ENCODE results near the gene NDUFB8. TPM values are rescaled to one million over a fixed set of nuclear protein-coding genes. Genes with fewer than 3 reads are reported as not detected.

The NDUFB8 gene
- total RNA-seq, 1 donor from 2014 or later = 195 TPM

DNA sequence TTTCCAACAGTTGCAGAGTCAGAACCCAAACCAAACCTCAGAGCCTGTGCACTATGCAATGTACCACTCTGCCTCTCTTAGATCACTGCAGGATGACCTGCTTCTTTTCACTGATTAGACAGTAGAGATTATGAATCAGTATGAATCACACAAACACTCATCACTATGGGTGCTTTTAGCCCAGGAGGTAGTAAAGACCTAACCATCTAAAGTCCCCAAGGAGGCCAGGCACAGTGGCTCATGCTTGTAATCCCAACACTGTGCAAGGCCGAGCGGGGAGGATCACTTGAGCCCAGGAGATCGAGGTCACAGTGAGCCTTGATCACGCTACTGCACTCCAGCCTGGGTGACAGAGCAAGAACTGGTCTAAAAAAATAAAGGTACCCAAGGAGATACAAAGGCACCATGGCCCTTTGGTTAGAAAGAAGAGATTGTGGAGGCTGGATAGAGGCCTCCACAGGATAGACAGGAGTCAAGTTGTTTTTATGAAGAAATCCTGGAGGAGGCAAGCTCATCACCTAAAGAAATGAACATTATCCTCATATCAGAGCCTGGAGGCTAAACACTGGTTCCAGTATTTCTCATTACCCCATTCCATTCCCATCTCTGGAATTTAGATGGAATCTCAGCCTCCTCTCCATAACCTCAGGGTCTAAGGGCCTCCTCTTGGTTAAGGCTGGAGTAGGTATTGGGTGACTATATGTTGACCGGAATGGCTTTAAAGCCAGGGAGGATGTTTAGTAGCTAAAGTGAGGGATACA is 22.9 kb downstream of the NDUFB8 start:
- Mint-ChIP-seq H3K4me3 (no peak overlapping the region), H3K36me3 (peaks cover 23% of the 10 kb centered on the region), H3K27me3 (no peaks in the 10 kb centered on the region), H3K4me1 (ENCODE audit: unreplicated experiment) (peaks cover 25% of the 10 kb centered on the region), H3K9me3 (no peaks in the 10 kb centered on the region), H3K27ac (no peak overlapping the region)
- no peak for DNase-seq (ENCODE audit: extremely low spot score, unreplicated experiment)
- no peak for TF ChIP-seq CTCF (conservative IDR thresholded peaks at IDR 0.05)

DNA sequence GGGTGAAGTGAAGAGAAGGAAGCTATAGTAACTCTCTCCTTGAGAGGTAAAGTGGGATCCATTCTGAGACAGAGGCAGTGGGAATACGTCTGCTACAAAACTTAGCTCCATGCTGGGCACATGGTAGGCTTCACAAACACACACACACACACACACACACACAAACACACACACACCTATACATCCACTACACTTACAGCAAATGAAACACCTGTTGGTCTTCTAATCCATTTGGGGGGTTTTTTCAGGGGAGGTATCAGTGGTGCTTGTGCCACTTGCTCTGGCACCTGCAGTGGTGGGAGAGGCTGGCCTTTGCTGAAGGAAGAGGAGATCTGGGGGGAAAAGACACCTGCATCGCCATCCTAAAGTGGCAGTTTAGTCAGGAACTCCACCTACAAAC is 24.5 kb downstream of the NDUFB8 start:
- Mint-ChIP-seq H3K4me1 (ENCODE audit: unreplicated experiment) (peaks cover 25% of the 10 kb centered on the region), H3K4me3 (no peak overlapping the region), H3K9me3 (no peaks in the 10 kb centered on the region), H3K27me3 (no peaks in the 10 kb centered on the region), H3K27ac (no peak overlapping the region), H3K36me3 (peaks cover 31% of the 10 kb centered on the region)
- no peak for DNase-seq (ENCODE audit: extremely low spot score, unreplicated experiment)
- no peak for TF ChIP-seq CTCF (conservative IDR thresholded peaks at IDR 0.05)

GRCh38 chr10:100504096-100504495 is 25.6 kb downstream of the NDUFB8 start:
- H3K9me3 Mint-ChIP-seq = no peaks in the 10 kb centered on the region
- H3K4me1 Mint-ChIP-seq (ENCODE audit: unreplicated experiment) = peaks cover 30% of the 10 kb centered on the region
- H3K27me3 Mint-ChIP-seq = no peaks in the 10 kb centered on the region

DNA sequence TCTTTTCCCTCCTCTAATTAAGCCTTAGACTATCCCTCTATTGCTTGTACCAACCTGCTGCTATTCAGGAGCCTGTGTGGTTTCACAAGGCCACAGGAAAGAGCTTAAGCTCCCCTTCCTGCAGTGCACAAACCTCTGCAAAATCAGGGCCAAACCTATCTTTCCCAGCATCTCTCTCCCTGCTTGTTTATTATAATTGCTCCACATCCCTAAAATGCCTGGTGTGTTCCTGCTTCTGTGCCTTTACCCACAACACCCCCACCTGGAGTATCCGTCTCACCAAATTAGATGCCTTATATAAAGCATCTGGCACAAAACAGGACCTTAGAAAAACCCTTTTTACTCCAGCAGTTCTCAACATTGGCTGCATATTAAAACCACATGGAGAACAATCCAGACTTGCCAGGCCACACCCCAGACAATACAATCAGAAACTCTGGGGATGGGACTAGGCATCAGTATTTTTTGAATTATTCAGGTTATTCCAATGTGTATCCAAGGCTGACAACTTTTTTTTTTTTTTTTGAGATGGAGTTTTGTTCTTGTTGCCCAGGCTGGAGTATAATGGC is 26.7 kb downstream of the NDUFB8 start:
- Mint-ChIP-seq H3K36me3 (peaks cover 35% of the 10 kb centered on the region), H3K4me1 (ENCODE audit: unreplicated experiment) (peaks cover 25% of the 10 kb centered on the region), H3K4me3 (no peak overlapping the region), H3K27me3 (no peaks in the 10 kb centered on the region), H3K27ac (no peak overlapping the region), H3K9me3 (no peaks in the 10 kb centered on the region)
- DNase-seq (ENCODE audit: extremely low spot score, unreplicated experiment) = no peak
- no peak for TF ChIP-seq CTCF (conservative IDR thresholded peaks at IDR 0.05)

More at GRCh38 chr10:100504096-100504495, 25.6 kb downstream of the NDUFB8 start:
- peaks cover 38% of the 10 kb centered on the region for H3K36me3 Mint-ChIP-seq
- no peak for TF ChIP-seq CTCF (conservative IDR thresholded peaks at IDR 0.05)
- no peak overlapping the region for H3K4me3 Mint-ChIP-seq
- no peak overlapping the region for H3K27ac Mint-ChIP-seq
- DNase-seq (ENCODE audit: extremely low spot score, unreplicated experiment) = no peak

GRCh38 chr10:100501423-100501822 is 28.2 kb downstream of the NDUFB8 start:
- TF ChIP-seq CTCF (conservative IDR thresholded peaks at IDR 0.05) = no peak

More at GRCh38 chr10:100501423-100501822, 28.2 kb downstream of the NDUFB8 start:
- Mint-ChIP-seq H3K27me3 (no peaks in the 10 kb centered on the region), H3K27ac (no peak overlapping the region), H3K9me3 (no peaks in the 10 kb centered on the region), H3K4me3 (no peak overlapping the region), H3K4me1 (ENCODE audit: unreplicated experiment) (peaks cover 25% of the 10 kb centered on the region), H3K36me3 (peaks cover 31% of the 10 kb centered on the region)
- DNase-seq (ENCODE audit: extremely low spot score, unreplicated experiment) = no peak

Measured in type B pancreatic cell (in vitro differentiated cells).